Karpas-422 (cell line): ENCODE measurements around the gene DDI2. TPM values are rescaled to one million over a fixed set of nuclear protein-coding genes. Genes with fewer than 3 reads are reported as not detected.
"Not testable (repeated sequence)": the region's sequence is repeated elsewhere in the genome, so short reads cannot be mapped to it uniquely, and the experiment has no call there.

Experiments
- DNase-seq: peaks from one replicate; pipeline ENCODE4 v3.0.0-alpha.2; 2015
- H2AFZ ChIP-seq: fragments of 200-600 bp; sonication (generic); 2 replicates; pipeline ENCODE4 v1.6.1; 2014; ENCODE audit warnings: antibody characterized with exemption, low read length, mixed read lengths
- H3K27ac ChIP-seq: fragments of 200-600 bp; sonication (generic); 2 replicates; pipeline ENCODE4 v1.5.1; 2014; ENCODE audit warnings: mild to moderate bottlenecking, low read length, moderate library complexity
- H3K27me3 ChIP-seq: fragments of 200-600 bp; sonication (generic); 2 replicates; pipeline ENCODE4 v1.6.1; 2014; ENCODE audit warnings: low read length, mixed read lengths
- H3K36me3 ChIP-seq: fragments of 200-600 bp; sonication (generic); 2 replicates; pipeline ENCODE4 v1.6.1; 2014; ENCODE audit warnings: low read length, mixed read lengths; ENCODE audit not compliant: insufficient read depth
- H3K4me1 ChIP-seq: fragments of 200-600 bp; sonication (generic); 2 replicates; pipeline ENCODE4 v1.6.1; 2014; ENCODE audit warnings: mild to moderate bottlenecking, low read length, mixed read lengths
- H3K4me2 ChIP-seq: fragments of 200-600 bp; sonication (generic); 2 replicates; pipeline ENCODE4 v1.6.1; 2014; ENCODE audit warnings: low read length, low read depth, mild to moderate bottlenecking; ENCODE audit not compliant: poor library complexity, severe bottlenecking
- H3K4me3 ChIP-seq: fragments of 200-600 bp; sonication (generic); 2 replicates; pipeline ENCODE4 v1.5.1; 2014; ENCODE audit warnings: mild to moderate bottlenecking, antibody characterized with exemption, low read length, mixed read lengths
- H3K79me2 ChIP-seq: fragments of 200-600 bp; sonication (generic); 2 replicates; pipeline ENCODE4 v1.6.1; 2014; ENCODE audit warnings: mild to moderate bottlenecking, low read length, mixed read lengths
- H3K9ac ChIP-seq: fragments of 200-600 bp; sonication (generic); 2 replicates; pipeline ENCODE4 v1.6.0; 2014; ENCODE audit warnings: low read length
- H3K9me2 ChIP-seq: fragments of 200-600 bp; sonication (generic), shearing (Covaris generic); replicated peaks from 2 replicates; pipeline ENCODE4 v1.6.0; 2014; ENCODE audit warnings: mild to moderate bottlenecking, low read length, moderate library complexity; ENCODE audit not compliant: insufficient read depth
- H3K9me3 ChIP-seq: fragments of 300-700, 200-600 bp; sonication (generic); 2 replicates; pipeline ENCODE4 v1.6.1; 2014; ENCODE audit warnings: low read length, mixed read lengths
- H4K20me1 ChIP-seq: fragments of 200-600 bp; sonication (generic); 2 replicates; pipeline ENCODE4 v1.6.1; 2014; ENCODE audit warnings: mild to moderate bottlenecking, antibody characterized with exemption, low read length, low read depth; ENCODE audit not compliant: insufficient read depth
- total RNA-seq: library from RNA; depleted of rRNA; stranded (reverse); fragments of >200 nt; shearing (Covaris generic); gene quantifications from 2 replicates; pipeline ENCODE4 v1.2.3, GENCODE V29; 2014; ENCODE audit warnings: low replicate concordance

DDI2 gene
- total RNA-seq, 1 experiment from 2014 or later, result 40.0 TPM

DNA sequence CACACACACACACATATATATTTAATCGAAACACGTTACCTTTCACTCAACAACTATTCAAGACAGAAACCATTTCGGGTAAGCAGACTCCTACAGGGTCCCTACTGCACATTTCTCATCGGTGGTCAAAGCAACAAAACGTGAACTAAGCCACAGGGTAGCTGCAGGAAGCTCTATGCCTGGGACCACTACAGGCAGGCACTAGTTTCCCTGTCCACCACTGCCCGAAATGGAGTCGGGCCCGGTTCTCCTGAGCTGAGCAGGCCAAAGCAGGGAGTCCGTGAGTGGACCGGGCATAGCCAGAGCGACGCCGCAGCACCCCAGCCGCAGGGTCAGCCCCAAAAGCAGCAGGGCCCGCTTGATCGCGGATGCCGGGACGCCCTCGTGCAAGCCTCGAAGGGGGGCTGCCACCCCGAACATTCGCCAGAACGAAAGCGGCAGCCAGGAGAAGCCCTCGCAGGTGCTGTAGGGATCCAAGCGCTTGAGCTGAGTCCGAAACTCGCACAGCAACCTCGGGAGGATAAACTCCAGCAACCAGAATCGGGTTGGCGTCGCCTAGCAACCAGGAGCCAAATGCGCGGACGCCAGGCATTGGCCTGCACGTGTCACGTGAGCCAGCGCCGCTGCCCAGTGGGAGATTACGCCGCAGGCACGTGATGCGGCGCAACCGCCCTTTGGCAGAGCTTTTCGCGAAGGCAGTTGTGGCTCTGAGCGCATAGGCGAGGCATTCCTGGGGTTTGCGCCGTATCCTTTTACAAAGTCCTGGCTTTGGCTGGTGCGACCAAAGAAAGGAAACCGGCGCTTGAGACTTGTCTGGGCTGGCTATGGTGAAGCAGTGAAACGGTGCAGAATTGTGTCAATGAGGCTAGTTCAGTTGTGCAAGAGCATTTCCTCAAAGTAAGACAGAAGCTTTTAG is 13.9 kb upstream of the DDI2 start:
- no peak for DNase-seq
- Histone ChIP-seq H3K9me2 (no peaks in the 10 kb centered on the region), H3K4me1 (no peaks in the 10 kb centered on the region), H3K36me3 (no peaks in the 10 kb centered on the region), H4K20me1 (no peaks in the 10 kb centered on the region), H3K9me3 (no peaks in the 10 kb centered on the region), H3K4me3 (no peak overlapping the region), H2AFZ (no peak overlapping the region), H3K79me2 (no peaks in the 10 kb centered on the region), H3K27ac (no peak overlapping the region), H3K27me3 (no peaks in the 10 kb centered on the region), H3K4me2 (no peak overlapping the region), H3K9ac (no peak overlapping the region)

DNA sequence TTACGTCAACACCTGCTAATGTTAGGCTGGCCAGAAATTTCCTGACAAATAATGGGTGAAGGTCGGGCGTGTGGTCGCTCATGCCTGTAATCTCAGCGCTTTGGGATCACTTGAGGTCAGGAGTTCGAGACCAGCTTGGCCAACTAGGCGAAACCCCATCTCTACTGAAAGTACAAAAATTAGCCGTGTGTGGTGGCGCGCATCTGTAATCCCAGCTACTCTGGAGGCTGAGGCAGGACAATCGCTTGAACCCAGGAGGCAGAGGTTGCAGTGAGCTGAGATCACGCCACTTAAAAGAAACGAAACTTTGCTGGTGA is 13.3 kb upstream of the DDI2 start:
- not testable (repeated sequence) for H3K27me3 ChIP-seq, H3K4me3 ChIP-seq, H2AFZ ChIP-seq, H3K36me3 ChIP-seq, H3K79me2 ChIP-seq, H3K9ac ChIP-seq, H4K20me1 ChIP-seq, H3K4me1 ChIP-seq, H3K27ac ChIP-seq, DNase-seq, H3K9me3 ChIP-seq, H3K9me2 ChIP-seq, H3K4me2 ChIP-seq

DNA sequence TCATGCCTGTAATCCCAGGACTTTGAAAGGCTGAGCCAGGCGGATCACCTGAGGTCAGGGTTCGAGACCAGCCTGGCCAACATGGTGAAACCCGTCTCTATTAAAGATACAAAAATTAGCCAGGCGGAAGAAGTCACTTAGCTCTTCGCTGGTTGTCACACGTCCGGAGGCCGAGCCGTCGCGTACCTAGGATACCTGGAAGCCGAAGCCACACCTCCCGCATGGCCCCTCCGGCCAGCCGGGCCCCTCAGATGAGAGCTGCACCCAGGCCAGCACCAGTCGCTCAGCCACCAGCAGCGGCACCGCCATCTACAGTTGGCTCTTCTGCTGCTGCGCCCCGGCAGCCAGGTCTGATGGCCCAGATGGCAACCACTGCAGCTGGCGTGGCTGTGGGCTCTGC is 12.9 kb upstream of the DDI2 start:
- H3K27ac ChIP-seq, H2AFZ ChIP-seq, H3K4me3 ChIP-seq, H3K36me3 ChIP-seq, DNase-seq, H3K9me2 ChIP-seq, H3K4me1 ChIP-seq, H3K79me2 ChIP-seq, H3K4me2 ChIP-seq, H3K27me3 ChIP-seq, H4K20me1 ChIP-seq, H3K9ac ChIP-seq, H3K9me3 ChIP-seq: not testable (repeated sequence)

DNA sequence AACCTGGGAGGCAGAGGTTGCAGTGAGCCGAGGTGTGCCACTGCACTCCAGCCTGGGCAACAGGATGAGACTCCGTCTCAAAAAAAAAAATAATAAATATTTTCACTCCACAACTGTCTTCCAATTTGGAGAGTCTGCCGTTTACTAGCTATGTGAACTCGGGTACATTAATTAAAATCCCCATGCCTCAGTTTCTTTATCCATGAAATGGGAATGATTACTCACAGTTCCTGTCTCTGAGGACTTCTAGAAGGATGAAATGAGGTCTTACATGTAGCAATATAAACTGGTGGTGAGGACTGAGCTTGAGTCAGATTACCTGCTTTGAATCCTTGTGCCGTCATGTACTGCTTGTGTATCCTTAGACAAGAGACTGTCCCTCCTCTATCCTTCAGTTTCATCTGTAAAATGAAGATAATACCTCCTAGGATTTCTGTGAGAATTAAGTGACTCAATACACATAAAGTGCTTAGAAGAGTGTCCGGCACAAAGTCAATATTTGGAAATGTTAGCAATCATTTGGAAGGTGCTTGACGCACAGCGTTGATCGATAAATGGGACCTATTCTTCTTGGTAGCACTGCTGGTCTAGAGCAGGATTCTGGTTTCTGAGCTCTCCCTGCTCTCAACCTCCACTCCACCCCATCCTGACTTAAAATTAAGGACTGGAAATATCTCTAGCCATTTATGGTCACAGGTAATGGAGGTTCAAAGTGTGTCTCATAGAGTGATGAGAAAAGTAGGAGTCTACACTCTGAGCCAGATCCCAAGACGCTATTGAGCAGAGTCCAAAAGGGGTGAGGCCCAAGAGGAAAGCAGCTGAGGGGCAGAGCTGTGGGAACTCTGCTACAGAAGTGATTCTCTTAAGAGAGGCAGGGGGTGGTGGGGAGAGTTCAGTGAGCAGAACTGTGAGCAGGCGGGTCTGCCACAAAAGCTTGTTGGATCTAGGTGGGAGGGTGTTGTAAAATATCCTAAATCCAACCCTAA is 11.6 kb upstream of the DDI2 start:
- no peaks in the 10 kb centered on the region for H3K9me2 ChIP-seq
- H3K9ac ChIP-seq, result no peak overlapping the region
- H3K79me2 ChIP-seq, result no peaks in the 10 kb centered on the region
- H3K9me3 ChIP-seq, result no peaks in the 10 kb centered on the region
- H3K4me1 ChIP-seq, result no peaks in the 10 kb centered on the region
- H3K4me3 ChIP-seq, result no peak overlapping the region
- H3K36me3 ChIP-seq, result no peaks in the 10 kb centered on the region
- H3K27me3 ChIP-seq, result no peaks in the 10 kb centered on the region
- H4K20me1 ChIP-seq, result no peaks in the 10 kb centered on the region
- DNase-seq, result no peak
- no peak overlapping the region for H3K4me2 ChIP-seq
- no peak overlapping the region for H3K27ac ChIP-seq
- H2AFZ ChIP-seq, result no peak overlapping the region

DNA sequence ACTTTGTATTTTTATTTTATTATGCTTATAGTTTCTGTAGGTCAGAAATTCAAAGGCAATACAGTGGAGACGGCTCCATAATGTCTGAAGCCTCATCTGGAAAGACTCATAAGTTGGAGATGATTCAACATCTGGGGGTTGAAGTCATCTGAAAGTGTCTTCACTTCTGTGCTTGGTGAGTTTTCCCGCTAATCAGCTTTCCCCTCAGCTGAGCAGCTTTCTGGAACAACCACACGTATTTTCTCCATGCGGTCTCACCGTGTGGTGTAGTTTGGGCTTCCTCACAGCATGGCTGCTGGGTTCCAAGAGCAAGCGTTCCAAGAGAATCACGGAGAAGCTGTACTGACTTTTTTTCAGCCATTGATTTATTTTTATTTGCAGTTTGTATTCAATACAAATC is 7.6 kb upstream of the DDI2 start:
- H3K27ac ChIP-seq, result no peak overlapping the region
- no peaks in the 10 kb centered on the region for H3K4me1 ChIP-seq
- no peaks in the 10 kb centered on the region for H3K36me3 ChIP-seq
- no peak overlapping the region for H2AFZ ChIP-seq
- H3K9me2 ChIP-seq, result no peaks in the 10 kb centered on the region
- H3K9ac ChIP-seq, result no peak overlapping the region
- H3K27me3 ChIP-seq, result no peaks in the 10 kb centered on the region
- H3K79me2 ChIP-seq, result no peaks in the 10 kb centered on the region
- no peak overlapping the region for H3K4me2 ChIP-seq
- no peak for DNase-seq
- no peaks in the 10 kb centered on the region for H3K9me3 ChIP-seq
- H4K20me1 ChIP-seq, result no peaks in the 10 kb centered on the region
- no peak overlapping the region for H3K4me3 ChIP-seq

DNA sequence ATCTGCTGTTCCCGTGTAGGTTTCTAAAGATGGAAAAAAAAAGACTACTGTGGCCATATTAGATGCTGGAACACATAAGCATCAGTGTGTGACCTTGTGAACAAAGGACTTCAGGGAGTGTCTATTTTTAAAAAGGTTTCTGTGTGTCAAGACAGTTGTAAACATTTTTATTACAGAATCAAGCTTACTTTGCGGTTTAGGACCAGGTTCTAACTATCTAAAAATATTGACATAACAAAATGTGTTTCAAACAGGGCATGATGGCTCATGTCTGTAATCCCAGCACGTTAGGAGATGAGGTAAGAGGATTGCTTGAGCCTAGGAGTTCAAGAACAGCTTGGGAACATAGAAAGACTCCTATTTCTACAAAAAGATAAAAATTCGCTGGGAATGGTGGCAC is 7.1 kb upstream of the DDI2 start:
- Histone ChIP-seq H2AFZ (no peak overlapping the region), H3K9ac (no peak overlapping the region), H3K4me3 (no peak overlapping the region), H4K20me1 (no peaks in the 10 kb centered on the region), H3K9me3 (no peaks in the 10 kb centered on the region), H3K79me2 (no peaks in the 10 kb centered on the region), H3K36me3 (no peaks in the 10 kb centered on the region), H3K4me2 (no peak overlapping the region), H3K27ac (no peak overlapping the region), H3K4me1 (no peaks in the 10 kb centered on the region), H3K27me3 (no peaks in the 10 kb centered on the region), H3K9me2 (no peaks in the 10 kb centered on the region)
- DNase-seq, result no peak

DNA sequence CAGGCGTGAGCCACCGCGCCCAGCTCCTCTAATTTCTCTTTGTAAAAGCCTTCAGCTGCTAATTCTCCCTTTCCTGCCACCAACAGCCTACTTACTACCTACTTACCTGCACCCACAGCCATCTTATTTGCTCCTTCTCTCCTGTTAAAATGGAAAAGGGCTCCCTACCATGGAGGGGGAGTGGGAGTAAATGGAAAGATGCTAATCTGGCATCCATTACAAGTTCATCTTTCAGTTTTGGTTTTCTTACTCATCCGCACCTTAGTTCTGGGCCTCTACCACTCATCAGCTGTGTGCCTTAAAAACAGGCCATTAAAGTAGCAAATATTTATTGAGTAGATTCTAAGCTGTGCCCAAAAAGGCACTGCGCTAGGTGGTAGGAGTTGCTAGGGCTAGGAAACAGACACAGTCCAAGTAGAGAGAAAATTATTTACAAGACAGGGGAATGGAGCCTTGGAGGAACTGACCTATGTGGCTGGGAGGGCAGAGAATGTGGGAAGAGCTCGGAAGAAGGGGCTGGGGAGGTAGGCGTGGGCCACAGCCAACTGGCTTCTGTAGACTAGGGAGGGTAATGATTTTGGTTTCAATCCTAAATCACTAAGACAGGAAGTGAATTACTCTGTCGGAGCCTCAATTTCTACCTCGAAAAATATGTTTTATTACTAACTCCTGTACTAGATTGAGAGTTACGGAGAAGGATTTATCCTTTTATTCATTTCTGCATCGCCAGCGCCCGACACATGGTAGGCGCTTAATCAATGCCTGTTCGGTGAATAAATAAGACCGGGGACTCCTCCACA is 685 bp upstream of the DDI2 start:
- Histone ChIP-seq H3K27ac (no peak overlapping the region), H4K20me1 (peaks cover 13% of the 10 kb centered on the region), H3K36me3 (peaks cover 14% of the 10 kb centered on the region; the same call in 1 of the 2 replicates), H3K4me1 (peaks cover 32% of the 10 kb centered on the region), H3K27me3 (no peaks in the 10 kb centered on the region), H3K4me3 (peak overlapping the region; percentile 93), H2AFZ (peak overlapping the region; percentile 89), H3K9ac (peak overlapping the region; percentile 98), H3K4me2 (peak overlapping the region; percentile 86), H3K9me3 (no peaks in the 10 kb centered on the region), H3K9me2 (no peaks in the 10 kb centered on the region), H3K79me2 (peaks cover 43% of the 10 kb centered on the region)
- no peak for DNase-seq
